ENCODE results near the gene LRRC37B.

DNA sequence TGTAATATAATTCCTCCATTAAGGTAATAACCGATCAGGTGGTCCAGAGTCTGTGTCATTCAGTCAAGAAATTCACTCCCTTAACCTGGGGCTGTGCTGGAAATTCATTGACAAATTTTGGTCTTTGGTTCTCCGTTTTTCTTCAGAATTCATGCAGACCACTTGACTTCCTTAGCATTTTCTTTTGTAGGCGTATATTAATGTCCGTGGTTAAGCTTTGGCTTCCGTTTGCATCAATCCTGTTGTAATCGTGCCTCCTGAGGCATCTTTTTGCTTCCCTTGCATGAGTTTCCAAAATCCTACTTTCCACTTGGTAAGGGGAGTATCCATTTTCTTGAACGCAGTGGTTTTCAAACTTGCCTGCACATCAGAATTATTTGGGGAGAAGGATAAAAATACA is 9.0 kb downstream of the LRRC37B start:
- TF ChIP-seq, protein P1, sequence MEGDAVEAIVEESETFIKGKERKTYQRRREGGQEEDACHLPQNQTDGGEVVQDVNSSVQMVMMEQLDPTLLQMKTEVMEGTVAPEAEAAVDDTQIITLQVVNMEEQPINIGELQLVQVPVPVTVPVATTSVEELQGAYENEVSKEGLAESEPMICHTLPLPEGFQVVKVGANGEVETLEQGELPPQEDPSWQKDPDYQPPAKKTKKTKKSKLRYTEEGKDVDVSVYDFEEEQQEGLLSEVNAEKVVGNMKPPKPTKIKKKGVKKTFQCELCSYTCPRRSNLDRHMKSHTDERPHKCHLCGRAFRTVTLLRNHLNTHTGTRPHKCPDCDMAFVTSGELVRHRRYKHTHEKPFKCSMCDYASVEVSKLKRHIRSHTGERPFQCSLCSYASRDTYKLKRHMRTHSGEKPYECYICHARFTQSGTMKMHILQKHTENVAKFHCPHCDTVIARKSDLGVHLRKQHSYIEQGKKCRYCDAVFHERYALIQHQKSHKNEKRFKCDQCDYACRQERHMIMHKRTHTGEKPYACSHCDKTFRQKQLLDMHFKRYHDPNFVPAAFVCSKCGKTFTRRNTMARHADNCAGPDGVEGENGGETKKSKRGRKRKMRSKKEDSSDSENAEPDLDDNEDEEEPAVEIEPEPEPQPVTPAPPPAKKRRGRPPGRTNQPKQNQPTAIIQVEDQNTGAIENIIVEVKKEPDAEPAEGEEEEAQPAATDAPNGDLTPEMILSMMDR (IDR thresholded peaks at IDR 0.05) = no peak
- TF ChIP-seq POLR2A (IDR thresholded peaks at IDR 0.05) = no peak

All from Peyer's patch (tissue), 4 donors.